HG02943 (cell line): ENCODE results near the gene IGFBP2.

Experiments used
- ATAC-seq: cut with Tn5 transposase; IDR thresholded peaks from one replicate; pipeline ENCODE4 v1.9.1; 2021; ENCODE audit warnings: mild to moderate bottlenecking, low read depth, moderate library complexity; ENCODE audit not compliant: unreplicated experiment

IGFBP2 gene

GRCh38 chr2:216615298-216616082 is 17.7 kb upstream of the IGFBP2 start:
- ATAC-seq: no peak

GRCh38 chr2:216616083-216616678 is 17.0 kb upstream of the IGFBP2 start:
- no peak for ATAC-seq

- ATAC-seq: no peak
Measured at GRCh38 chr2:216617159-216617815, 15.9 kb upstream of the IGFBP2 start.

GRCh38 chr2:216618785-216619184 is 14.4 kb upstream of the IGFBP2 start:
- ATAC-seq: no peak

- no peak for ATAC-seq
Measured at GRCh38 chr2:216619411-216620393, 13.5 kb upstream of the IGFBP2 start.

GRCh38 chr2:216620786-216621185 is 12.4 kb upstream of the IGFBP2 start:
- no peak for ATAC-seq

GRCh38 chr2:216621292-216621691 is 11.9 kb upstream of the IGFBP2 start:
- no peak for ATAC-seq

- no peak for ATAC-seq
Measured at GRCh38 chr2:216622526-216622925, 10.7 kb upstream of the IGFBP2 start.

GRCh38 chr2:216624251-216624650 is 9.0 kb upstream of the IGFBP2 start:
- no peak for ATAC-seq

GRCh38 chr2:216626168-216626874 is 6.9 kb upstream of the IGFBP2 start:
- ATAC-seq: no peak

GRCh38 chr2:216626875-216627245 is 6.4 kb upstream of the IGFBP2 start:
- no peak for ATAC-seq

GRCh38 chr2:216629784-216630183 is 3.4 kb upstream of the IGFBP2 start:
- ATAC-seq: no peak

GRCh38 chr2:216632346-216632951 is 771 bp upstream of the IGFBP2 start:
- no peak for ATAC-seq

GRCh38 chr2:216633616-216634369 is 573 bp downstream of the IGFBP2 start:
- ATAC-seq: no peak

GRCh38 chr2:216634370-216635148 is 1.3 kb downstream of the IGFBP2 start:
- no peak for ATAC-seq

GRCh38 chr2:216635171-216635570 is 2.0 kb downstream of the IGFBP2 start:
- no peak for ATAC-seq

- ATAC-seq: no peak
Measured at GRCh38 chr2:216635701-216636550, 2.7 kb downstream of the IGFBP2 start.
